Skeletal muscle tissue (tissue), 4 donors: ENCODE results near the gene IL2RA. TPM values are rescaled to one million over a fixed set of nuclear protein-coding genes. Genes with fewer than 3 reads are reported as not detected.

Experiments
- H3K27ac ChIP-seq: one replicate; pipeline ENCODE4 v1.7.0; 2013; ENCODE audit warnings: mild to moderate bottlenecking, low read depth, low read length, inconsistent platforms
- H3K27me3 ChIP-seq, 3 donors: one replicate each; pipeline ENCODE4 v1.7.0; 2013; ENCODE audit warnings: low read length in 3 of 3; ENCODE audit not compliant: control insufficient read depth in 3 of 3, insufficient read depth in 3 of 3
- H3K36me3 ChIP-seq, 3 donors: one replicate each; pipeline ENCODE4 v1.7.0; 2013; ENCODE audit warnings: low read length in 3 of 3; ENCODE audit not compliant: control insufficient read depth in 3 of 3, insufficient read depth in 3 of 3
- H3K4me1 ChIP-seq, 3 donors: one replicate each; pipeline ENCODE4 v1.7.0; 2013; ENCODE audit warnings: low read length in 3 of 3, mild to moderate bottlenecking in 3 of 3; ENCODE audit not compliant: control insufficient read depth in 3 of 3, insufficient read depth in 3 of 3
- H3K4me3 ChIP-seq, 3 donors: one replicate each; pipeline ENCODE4 v1.7.0; 2013; ENCODE audit warnings: low read length in 3 of 3
- H3K9ac ChIP-seq, 3 donors: one replicate each; pipeline ENCODE4 v1.7.0; 2013; ENCODE audit warnings: low read length in 3 of 3, mild to moderate bottlenecking in 3 of 3, moderate library complexity in 2 of 3, low read depth in 1 of 3
- H3K9me3 ChIP-seq, 3 donors: one replicate each; pipeline ENCODE4 v1.7.0; 2013; ENCODE audit warnings: low read length in 3 of 3; ENCODE audit not compliant: control insufficient read depth in 3 of 3
- total RNA-seq: library from RNA; depleted of rRNA; stranded (reverse); fragments of >200 nt; gene quantifications from one replicate; pipeline ENCODE4 v1.2.3, GENCODE V29; 2014
- donor health status: Osteomylitis.

IL2RA gene
- total RNA-seq, 1 donor from 2014 or later: not detected

GRCh38 chr10:6059506-6059905 is 2.7 kb downstream of the IL2RA start:
- Histone ChIP-seq H3K27me3 (no peaks in the 10 kb centered on the region), H3K27ac (no peak overlapping the region), H3K9me3 (no peaks in the 10 kb centered on the region), H3K4me1 (peaks cover 0 to 3% (median 0%) of the 10 kb centered on the region in 3 donors), H3K36me3 (no peaks in the 10 kb centered on the region), H3K9ac (no peak overlapping the region), H3K4me3 (no peak overlapping the region)

GRCh38 chr10:6058682-6059475 is 3.3 kb downstream of the IL2RA start:
- Histone ChIP-seq H3K27me3 (no peaks in the 10 kb centered on the region), H3K4me3 (no peak overlapping the region), H3K4me1 (peaks cover 0 to 6% (median 0%) of the 10 kb centered on the region in 3 donors), H3K9ac (no peak overlapping the region), H3K36me3 (no peaks in the 10 kb centered on the region), H3K9me3 (no peaks in the 10 kb centered on the region), H3K27ac (no peak overlapping the region)

- no peaks in the 10 kb centered on the region for H3K27me3 ChIP-seq
- H3K27ac ChIP-seq: no peak overlapping the region
- no peak overlapping the region for H3K9ac ChIP-seq
- no peaks in the 10 kb centered on the region for H3K9me3 ChIP-seq
- H3K4me3 ChIP-seq: no peak overlapping the region
- peaks cover 0 to 11% (median 10%) of the 10 kb centered on the region in 3 donors for H3K4me1 ChIP-seq
- H3K36me3 ChIP-seq: no peaks in the 10 kb centered on the region
Observed at GRCh38 chr10:6056411-6057135, 5.6 kb downstream of the IL2RA start.

GRCh38 chr10:6055929-6056328 is 6.2 kb downstream of the IL2RA start:
- peaks cover 3 to 12% (median 11%) of the 10 kb centered on the region in 3 donors for H3K4me1 ChIP-seq
- no peak overlapping the region for H3K27ac ChIP-seq
- H3K9me3 ChIP-seq: no peaks in the 10 kb centered on the region
- H3K4me3 ChIP-seq: no peak overlapping the region
- H3K27me3 ChIP-seq: no peaks in the 10 kb centered on the region
- no peaks in the 10 kb centered on the region for H3K36me3 ChIP-seq
- no peak overlapping the region for H3K9ac ChIP-seq

DNA sequence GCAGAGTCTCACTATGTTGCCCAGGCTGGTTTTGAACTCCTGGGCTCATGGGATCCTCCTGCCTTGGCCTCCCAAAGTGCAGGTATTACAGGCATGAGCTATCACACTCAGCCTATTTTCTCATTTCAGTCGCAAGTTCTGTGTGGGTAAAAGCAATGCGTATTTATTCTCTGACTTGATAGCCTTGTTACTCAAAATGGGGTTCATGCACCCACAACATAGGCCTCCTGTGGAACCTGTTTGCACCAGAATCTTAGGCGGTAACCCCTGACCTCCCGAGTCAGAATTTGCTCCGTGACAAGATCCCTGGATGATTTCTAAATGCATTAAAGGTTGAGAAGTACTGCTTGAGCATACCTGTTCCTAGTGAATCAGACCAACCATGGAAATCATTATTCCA is 7.3 kb downstream of the IL2RA start:
- no peak overlapping the region for H3K4me3 ChIP-seq
- H3K4me1 ChIP-seq: peaks cover 4 to 20% (median 16%) of the 10 kb centered on the region in 3 donors
- no peaks in the 10 kb centered on the region for H3K27me3 ChIP-seq
- H3K9ac ChIP-seq: no peak overlapping the region
- H3K36me3 ChIP-seq: no peaks in the 10 kb centered on the region
- H3K27ac ChIP-seq: no peak overlapping the region
- H3K9me3 ChIP-seq: no peaks in the 10 kb centered on the region

- H3K4me1 ChIP-seq: peaks cover 4 to 22% (median 16%) of the 10 kb centered on the region in 3 donors
- no peak overlapping the region for H3K27ac ChIP-seq
- H3K27me3 ChIP-seq: no peaks in the 10 kb centered on the region
- H3K4me3 ChIP-seq: no peak overlapping the region
- H3K9ac ChIP-seq: no peak overlapping the region
- no peaks in the 10 kb centered on the region for H3K9me3 ChIP-seq
- no peaks in the 10 kb centered on the region for H3K36me3 ChIP-seq
Observed at GRCh38 chr10:6053816-6054631, 8.1 kb downstream of the IL2RA start.

DNA sequence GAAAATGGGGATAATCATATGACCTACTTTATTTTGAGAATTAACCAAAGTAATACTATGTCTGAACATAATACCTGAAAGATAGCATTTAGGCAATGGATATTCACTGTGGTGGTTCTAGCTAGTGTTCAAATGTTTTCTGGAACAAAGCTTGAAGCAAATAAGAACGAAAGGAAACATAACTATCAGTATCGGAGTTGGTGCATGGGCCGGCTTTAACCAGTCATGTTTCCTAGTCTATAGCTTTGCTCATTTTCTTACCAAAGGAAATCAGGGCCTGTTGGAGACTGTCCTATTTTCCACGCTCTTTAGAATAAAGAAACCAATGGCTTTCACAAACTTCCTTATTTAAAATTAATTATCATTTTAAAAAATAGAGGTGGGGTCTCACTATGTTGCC is 8.9 kb downstream of the IL2RA start:
- Histone ChIP-seq H3K27ac (no peak overlapping the region), H3K36me3 (no peaks in the 10 kb centered on the region), H3K27me3 (no peaks in the 10 kb centered on the region), H3K9ac (no peak overlapping the region), H3K4me3 (no peak overlapping the region), H3K4me1 (peaks cover 4 to 22% (median 16%) of the 10 kb centered on the region in 3 donors), H3K9me3 (no peaks in the 10 kb centered on the region)

GRCh38 chr10:6052247-6053221 is 9.6 kb downstream of the IL2RA start:
- no peak overlapping the region for H3K4me3 ChIP-seq
- no peak overlapping the region for H3K9ac ChIP-seq
- H3K27ac ChIP-seq: no peak overlapping the region
- H3K4me1 ChIP-seq: peaks cover 4 to 22% (median 16%) of the 10 kb centered on the region in 3 donors
- no peaks in the 10 kb centered on the region for H3K36me3 ChIP-seq
- H3K9me3 ChIP-seq: no peaks in the 10 kb centered on the region
- H3K27me3 ChIP-seq: no peaks in the 10 kb centered on the region

DNA sequence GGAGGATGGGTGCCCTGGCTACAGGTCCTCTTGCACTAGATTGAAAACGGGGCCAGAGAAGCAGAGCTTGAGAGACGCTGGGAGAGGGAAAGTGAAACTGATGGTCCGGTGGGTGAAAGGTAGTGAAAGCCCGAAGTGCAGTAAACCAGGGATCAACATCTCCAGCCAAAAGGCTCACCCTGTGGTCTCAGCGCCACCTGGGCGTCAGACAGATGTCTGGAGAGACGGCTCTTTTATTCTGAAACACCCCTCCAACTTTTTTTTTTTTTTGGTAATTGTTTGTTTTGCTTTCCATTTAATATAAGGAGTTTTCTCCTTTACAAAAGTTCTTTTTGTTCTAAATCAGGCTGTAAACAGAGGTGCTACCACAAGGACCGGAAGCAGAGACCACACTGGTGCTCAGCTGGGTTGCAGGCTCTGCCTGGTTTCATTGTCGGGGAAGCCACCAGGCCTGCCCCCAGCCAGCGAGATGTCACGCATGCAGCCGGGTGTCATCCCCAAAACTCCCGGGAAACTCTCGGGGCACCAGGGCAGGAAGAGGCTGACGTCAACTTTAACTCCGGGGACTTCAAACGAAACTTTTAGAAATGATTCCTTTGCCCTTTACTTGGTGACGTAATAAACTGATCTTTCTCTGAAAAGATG is 11.2 kb downstream of the IL2RA start:
- Histone ChIP-seq H3K4me3 (peak overlapping the region; percentile 71 to 81 (median 73)), H3K9me3 (no peaks in the 10 kb centered on the region), H3K36me3 (no peaks in the 10 kb centered on the region), H3K27me3 (no peaks in the 10 kb centered on the region), H3K27ac (peak overlapping the region; percentile 30), H3K4me1 (peaks cover 4 to 22% (median 13%) of the 10 kb centered on the region in 3 donors), H3K9ac (peak overlapping the region; percentile 58 to 71 (median 61))
